BJ (cell line): ENCODE data around the gene AREG. TPM values are rescaled to one million over a fixed set of nuclear protein-coding genes. Genes with fewer than 3 reads are reported as not detected.

Experiments used
- CTCF ChIA-PET: fragments of 350-600 bp; formaldehyde crosslinking; extraction: SDS; loops from one replicate; lab custom pipeline; 2021; ENCODE audit warnings: antibody characterized with exemption, inconsistent platforms; lab: Yijun Ruan, JAX
- POLR2A ChIA-PET: fragments of 300-600 bp; sonication (Branson Sonifier 250); formaldehyde crosslinking; extraction: SDS; loops from one replicate; lab custom pipeline; 2021; ENCODE audit warnings: antibody characterized with exemption; lab: Charles Lee
- DNase-seq: peaks from one replicate; pipeline ENCODE4 v3.0.0-alpha.2; 2011; ENCODE audit warnings: low read depth
- H3K27me3 ChIP-seq: 2 replicates; pipeline ENCODE4 v1.6.0; 2011; ENCODE audit warnings: low read length; ENCODE audit not compliant: control insufficient read depth, insufficient read depth
- H3K36me3 ChIP-seq: 2 replicates; pipeline ENCODE4 v1.5.1; 2011; ENCODE audit warnings: low read length; ENCODE audit not compliant: control insufficient read depth, insufficient read depth
- H3K4me3 ChIP-seq: 2 replicates; pipeline ENCODE4 v1.5.1; 2011; ENCODE audit warnings: low read depth, mild to moderate bottlenecking, control low read depth, low read length
- polyA plus RNA-seq: library from polyadenylated mRNA; depleted of rRNA; stranded (reverse); fragments of >200 nt; gene quantifications from 2 replicates; pipeline ENCODE4 v1.2.3, GENCODE V29; 2011
- TF ChIP-seq, protein P1 (sequence below): IDR thresholded peaks from 2 replicates; pipeline ENCODE4 v1.5.1; 2011; ENCODE audit warnings: low read depth, mild to moderate bottlenecking, control low read depth, inconsistent platforms, low read length, moderate library complexity; ENCODE audit not compliant: insufficient read depth

AREG gene
- polyA plus RNA-seq, 1 experiment: 0.07 TPM

DNA sequence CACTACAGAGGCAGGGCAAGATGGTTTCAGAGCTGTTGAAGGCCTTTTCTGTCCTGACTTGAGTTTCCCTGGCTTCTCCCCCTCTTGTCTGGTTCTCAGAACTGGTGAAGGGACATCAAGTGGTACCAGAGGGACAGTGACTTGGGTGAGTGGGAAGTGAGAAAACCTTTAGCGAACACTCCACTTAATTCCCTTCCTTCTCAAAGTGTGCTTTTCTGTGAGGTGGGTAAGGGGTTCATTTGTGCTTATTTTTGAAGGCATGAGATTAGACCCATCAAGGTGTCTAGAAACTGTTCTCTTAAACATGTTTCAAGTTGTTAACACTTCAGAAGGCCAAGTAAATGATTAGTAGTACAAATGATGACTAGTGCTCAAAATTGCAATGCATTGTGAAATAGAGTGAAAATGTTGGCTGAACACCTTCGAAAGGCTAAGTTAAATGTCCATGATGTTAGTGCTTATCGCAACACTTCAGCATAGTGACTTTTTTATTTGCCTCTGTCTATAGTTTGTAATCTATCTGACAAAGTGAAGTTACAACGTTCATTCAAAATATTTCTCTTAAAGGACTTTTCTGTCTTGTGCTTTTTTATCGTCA, 2.8 kb downstream of the AREG start:
- CTCF ChIA-PET: no interaction called here
- Histone ChIP-seq H3K36me3 (no peaks in the 10 kb centered on the region), H3K27me3 (peaks cover 1% of the 10 kb centered on the region; the same call in 1 of the 2 replicates), H3K4me3 (no peak overlapping the region)
- TF ChIP-seq, protein P1, sequence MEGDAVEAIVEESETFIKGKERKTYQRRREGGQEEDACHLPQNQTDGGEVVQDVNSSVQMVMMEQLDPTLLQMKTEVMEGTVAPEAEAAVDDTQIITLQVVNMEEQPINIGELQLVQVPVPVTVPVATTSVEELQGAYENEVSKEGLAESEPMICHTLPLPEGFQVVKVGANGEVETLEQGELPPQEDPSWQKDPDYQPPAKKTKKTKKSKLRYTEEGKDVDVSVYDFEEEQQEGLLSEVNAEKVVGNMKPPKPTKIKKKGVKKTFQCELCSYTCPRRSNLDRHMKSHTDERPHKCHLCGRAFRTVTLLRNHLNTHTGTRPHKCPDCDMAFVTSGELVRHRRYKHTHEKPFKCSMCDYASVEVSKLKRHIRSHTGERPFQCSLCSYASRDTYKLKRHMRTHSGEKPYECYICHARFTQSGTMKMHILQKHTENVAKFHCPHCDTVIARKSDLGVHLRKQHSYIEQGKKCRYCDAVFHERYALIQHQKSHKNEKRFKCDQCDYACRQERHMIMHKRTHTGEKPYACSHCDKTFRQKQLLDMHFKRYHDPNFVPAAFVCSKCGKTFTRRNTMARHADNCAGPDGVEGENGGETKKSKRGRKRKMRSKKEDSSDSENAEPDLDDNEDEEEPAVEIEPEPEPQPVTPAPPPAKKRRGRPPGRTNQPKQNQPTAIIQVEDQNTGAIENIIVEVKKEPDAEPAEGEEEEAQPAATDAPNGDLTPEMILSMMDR: no peak
- DNase-seq: no peak
- POLR2A ChIA-PET: no interaction called here

DNA sequence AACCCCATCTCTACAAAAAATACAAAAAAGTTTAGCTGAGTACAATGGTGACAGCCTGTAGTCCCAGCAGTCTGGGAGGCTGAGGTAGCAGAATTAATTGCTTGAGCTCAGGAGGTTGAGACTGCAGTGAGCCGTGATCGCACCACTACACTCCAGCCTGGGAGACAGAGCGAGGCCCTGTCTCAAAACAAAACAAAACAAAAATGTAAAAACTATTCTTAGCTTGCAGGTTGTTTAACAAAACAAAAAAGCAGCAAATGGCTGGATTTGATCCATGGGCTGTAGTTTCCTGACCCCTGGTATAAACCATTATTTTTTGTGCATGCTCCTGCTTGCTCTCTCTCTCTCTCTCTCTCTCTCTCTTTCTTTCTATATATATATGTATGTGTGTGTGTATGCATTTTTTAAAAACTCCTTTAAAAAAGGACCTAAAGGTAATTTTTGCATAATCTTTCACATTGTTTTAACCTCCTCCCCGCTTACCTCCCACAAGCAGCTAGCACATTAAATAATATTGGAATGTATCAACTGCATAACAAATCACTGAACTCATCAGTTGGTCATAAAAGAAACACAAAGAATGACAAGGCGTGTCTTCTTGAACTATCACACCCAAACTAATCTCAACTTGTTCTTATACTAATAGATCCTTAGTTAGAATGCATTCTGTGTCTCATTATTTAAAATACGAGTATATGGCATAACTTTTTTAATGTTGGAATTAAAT, 4.8 kb downstream of the AREG start:
- no peak for DNase-seq
- Histone ChIP-seq H3K27me3 (peaks cover 1% of the 10 kb centered on the region; the same call in 1 of the 2 replicates), H3K36me3 (no peaks in the 10 kb centered on the region), H3K4me3 (no peak overlapping the region)
- CTCF ChIA-PET: interaction anchor here (0.7 to 1.8 kb wide), 4 partner anchors 21 to 220 kb away, joined by 3 read pairs; no protein-coding TSS in a partner anchor
- TF ChIP-seq, protein P1: no peak
- POLR2A ChIA-PET: no interaction called here

DNA sequence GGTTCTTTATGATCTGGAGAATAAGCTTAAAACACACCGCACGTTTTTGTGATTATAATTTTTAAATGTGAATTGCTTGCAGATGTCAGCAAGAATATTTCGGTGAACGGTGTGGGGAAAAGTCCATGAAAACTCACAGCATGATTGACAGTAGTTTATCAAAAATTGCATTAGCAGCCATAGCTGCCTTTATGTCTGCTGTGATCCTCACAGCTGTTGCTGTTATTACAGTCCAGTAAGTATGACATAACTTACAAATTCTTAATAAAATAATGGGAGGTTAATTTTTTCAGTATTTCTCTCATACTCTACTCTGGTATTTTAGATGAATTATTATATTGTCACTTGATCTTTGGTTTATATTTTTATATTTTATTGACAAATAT, 5.4 kb downstream of the AREG start:
- peaks cover 1% of the 10 kb centered on the region; the same call in 1 of the 2 replicates for H3K27me3 ChIP-seq

DNA sequence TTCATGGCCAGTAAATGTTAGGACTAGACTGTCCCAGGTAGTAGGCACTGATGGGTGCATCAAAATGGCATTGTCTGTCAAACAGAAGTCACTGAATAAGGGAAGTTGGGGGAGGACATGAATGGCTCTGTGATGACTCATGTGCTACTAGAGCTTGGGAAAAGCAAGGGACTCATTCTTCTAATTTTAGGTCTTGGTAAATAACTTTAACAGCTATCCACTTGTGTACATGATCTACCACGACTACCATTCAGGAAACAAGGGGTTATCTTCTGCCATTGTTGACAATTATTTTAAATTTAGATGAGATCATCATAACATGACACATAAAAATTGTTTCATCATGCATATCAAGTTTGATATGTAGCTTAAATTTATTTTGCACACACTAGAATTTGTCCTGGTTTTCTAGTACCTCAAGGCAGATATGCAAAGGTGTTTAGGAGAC, 6.3 kb downstream of the AREG start:
- ChIA-PET CTCF (interaction anchor here (1.2 to 1.8 kb wide), 2 partner anchors 38 to 75 kb away, joined by 3 read pairs; no protein-coding TSS in a partner anchor), POLR2A (no interaction called here)
- TF ChIP-seq, protein P1: no peak
- Histone ChIP-seq H3K36me3 (no peaks in the 10 kb centered on the region), H3K4me3 (no peak overlapping the region), H3K27me3 (peaks cover 1% of the 10 kb centered on the region; the same call in 1 of the 2 replicates)
- no peak for DNase-seq

More for the DNA sequence above, 5.4 kb downstream of the AREG start:
- DNase-seq: no peak
- Histone ChIP-seq H3K36me3 (no peaks in the 10 kb centered on the region), H3K4me3 (no peak overlapping the region)
- ChIA-PET POLR2A (no interaction called here), CTCF (interaction anchor here (0.8 to 1.8 kb wide), 3 partner anchors 21 to 74 kb away, joined by 3 read pairs; no protein-coding TSS in a partner anchor)
- TF ChIP-seq, protein P1: no peak

DNA sequence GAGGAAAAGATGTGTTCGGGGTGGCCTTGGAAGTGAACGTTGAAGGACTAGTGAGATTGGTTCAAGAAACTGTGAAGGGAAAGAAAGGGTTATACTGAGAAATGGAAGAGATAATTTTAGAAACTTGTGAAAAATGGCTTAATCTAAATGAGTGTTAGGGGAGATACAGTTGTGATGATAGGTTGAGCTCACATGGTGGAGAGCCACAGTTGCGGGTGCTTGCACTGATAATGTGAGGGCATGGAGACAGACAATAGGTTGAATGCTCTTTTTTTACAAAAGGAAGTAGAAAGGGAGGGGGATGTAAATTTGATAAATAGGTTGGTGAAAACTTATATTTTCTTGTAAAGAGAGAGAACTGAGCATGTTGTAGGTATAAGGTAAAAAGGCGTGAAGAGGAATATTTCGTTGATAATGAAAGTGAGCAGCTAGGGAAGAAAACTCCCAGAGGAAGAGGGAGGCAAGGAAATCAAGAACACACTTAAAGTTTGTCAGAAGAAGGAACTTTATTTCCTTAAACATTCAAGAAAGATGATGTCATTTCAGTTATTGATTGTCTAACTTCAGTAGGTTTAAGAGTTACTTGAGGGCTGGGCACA, 8.2 kb downstream of the AREG start:
- TF ChIP-seq, protein P1: no peak
- DNase-seq: no peak
- Histone ChIP-seq H3K4me3 (no peak overlapping the region), H3K27me3 (no peaks in the 10 kb centered on the region), H3K36me3 (no peaks in the 10 kb centered on the region)
- CTCF ChIA-PET: interaction anchor here (0.6 kb wide), 1 partner anchor 55 kb away, joined by 3 read pairs; no protein-coding TSS in a partner anchor
- POLR2A ChIA-PET: interaction anchor here (0.6 kb wide), 1 partner anchor 149 kb away, joined by 3 read pairs; no protein-coding TSS in a partner anchor
